HepG2 (cell line): ENCODE results near the gene USP1. TPM values are rescaled to one million over a fixed set of nuclear protein-coding genes. Genes with fewer than 3 reads are reported as not detected.

Experiments used
- CHD2 ChIP-seq: IDR thresholded peaks from 2 replicates; pipeline ENCODE4 v1.6.1; 2011; ENCODE audit warnings: low read depth, low read length, improper control_type of control experiment
- GRHL1 ChIP-seq: sonication (generic); formaldehyde crosslinking; conservative IDR thresholded peaks from 2 replicates; pipeline ENCODE4 v1.8.0; 2022; ENCODE audit warnings: missing genetic modification reagents
- PTBP1 ChIP-seq: fragments of 200-400 bp; formaldehyde crosslinking; IDR thresholded peaks from 2 replicates; pipeline ENCODE4 v1.6.1; 2018; ENCODE audit warnings: low read length, low read depth; ENCODE audit not compliant: poor library complexity, severe bottlenecking
- TGIF2 ChIP-seq: IDR thresholded peaks from 2 replicates; pipeline ENCODE4 v1.6.1; 2016; ENCODE audit warnings: control low read depth, missing compliant biosample characterization
- ZFP36L1 ChIP-seq: sonication (generic); formaldehyde crosslinking; IDR thresholded peaks from 2 replicates; pipeline ENCODE4 v1.8.0; 2022; ENCODE audit warnings: mild to moderate bottlenecking, missing genetic modification reagents, moderate library complexity
- ZNF160 ChIP-seq: sonication (generic); formaldehyde crosslinking; IDR thresholded peaks from 2 replicates; pipeline ENCODE4 v1.8.0; 2022; ENCODE audit warnings: mild to moderate bottlenecking, inconsistent platforms, missing genetic modification reagents
- ZNF335 ChIP-seq: sonication (generic); formaldehyde crosslinking; IDR thresholded peaks from 2 replicates; pipeline ENCODE4 v1.4.0; 2020; ENCODE audit warnings: missing genetic modification reagents
- ZNF350 ChIP-seq: sonication (generic); formaldehyde crosslinking; IDR thresholded peaks from 2 replicates; pipeline ENCODE4 v1.4.0; 2020; ENCODE audit warnings: mild to moderate bottlenecking, low read depth, missing genetic modification reagents, borderline replicate concordance
- ZNF572 ChIP-seq: sonication (generic); formaldehyde crosslinking; IDR thresholded peaks from 2 replicates; pipeline ENCODE4 v1.5.1; 2020; ENCODE audit warnings: mild to moderate bottlenecking, missing genetic modification reagents
- ZNF737 ChIP-seq: sonication (generic); formaldehyde crosslinking; IDR thresholded peaks from 2 replicates; pipeline ENCODE4 v1.5.0; 2020; ENCODE audit warnings: missing genetic modification reagents, mild to moderate bottlenecking, borderline replicate concordance
- ZNF766 ChIP-seq: sonication (generic); formaldehyde crosslinking; IDR thresholded peaks from 2 replicates; pipeline ENCODE4 v1.5.0; 2020; ENCODE audit warnings: missing genetic modification reagents, borderline replicate concordance
- ZNF772 ChIP-seq: sonication (generic); formaldehyde crosslinking; IDR thresholded peaks from 2 replicates; pipeline ENCODE4 v1.5.0; 2020; ENCODE audit warnings: mild to moderate bottlenecking, missing genetic modification reagents
- ZSCAN22 ChIP-seq: sonication (generic); formaldehyde crosslinking; IDR thresholded peaks from 2 replicates; pipeline ENCODE4 v1.4.0; 2020; ENCODE audit warnings: mild to moderate bottlenecking, missing genetic modification reagents
- polyA plus RNA-seq, 8 experiments: library from polyadenylated mRNA; depleted of rRNA in 3 of 8; stranded (reverse) in 7 of 8; unstranded in 1 of 8; fragments of >200 nt; fragmentation: Illumina TruSeq in 4 of 8; extraction: Trizol in 4 of 8; gene quantifications; 2 replicates each; pipeline versions ENCODE4 v1.2.1 to v1.2.3, GENCODE V29; 2011 to 2016; ENCODE audit warnings: low read depth in 4 of 8, missing spikeins in 1 of 8, mixed read lengths in 1 of 8; ENCODE audit not compliant: insufficient read depth in 1 of 8
- total RNA-seq, 5 experiments: library from RNA; depleted of rRNA; stranded (reverse); fragments of >200 nt; fragmentation: Illumina TruSeq; extraction: Trizol; gene quantifications; 2 replicates each; pipeline ENCODE4 v1.2.3, GENCODE V29; 2016; ENCODE audit warnings: low read depth in 1 of 5
- TF ChIP-seq, protein P1 (sequence below): sonication (generic); formaldehyde crosslinking; IDR thresholded peaks from 2 replicates; pipeline ENCODE4 v1.8.0; 2022; ENCODE audit warnings: missing genetic modification reagents, mild to moderate bottlenecking, moderate library complexity, borderline replicate concordance
- TF ChIP-seq, protein P2 (sequence below): sonication (generic); formaldehyde crosslinking; IDR thresholded peaks from 2 replicates; pipeline ENCODE4 v1.4.0; 2020; ENCODE audit warnings: missing genetic modification reagents
- TF ChIP-seq, protein P3 (sequence below): sonication (generic); formaldehyde crosslinking; IDR thresholded peaks from 2 replicates; pipeline ENCODE4 v1.4.0; 2020; ENCODE audit warnings: mild to moderate bottlenecking, missing genetic modification reagents

USP1 gene
- total and polyA plus RNA-seq, 2 of the 13 experiments (the other 11 are each of a cell fraction or from before 2014, with no cell fraction given): 9.0 to 64.6 TPM

DNA sequence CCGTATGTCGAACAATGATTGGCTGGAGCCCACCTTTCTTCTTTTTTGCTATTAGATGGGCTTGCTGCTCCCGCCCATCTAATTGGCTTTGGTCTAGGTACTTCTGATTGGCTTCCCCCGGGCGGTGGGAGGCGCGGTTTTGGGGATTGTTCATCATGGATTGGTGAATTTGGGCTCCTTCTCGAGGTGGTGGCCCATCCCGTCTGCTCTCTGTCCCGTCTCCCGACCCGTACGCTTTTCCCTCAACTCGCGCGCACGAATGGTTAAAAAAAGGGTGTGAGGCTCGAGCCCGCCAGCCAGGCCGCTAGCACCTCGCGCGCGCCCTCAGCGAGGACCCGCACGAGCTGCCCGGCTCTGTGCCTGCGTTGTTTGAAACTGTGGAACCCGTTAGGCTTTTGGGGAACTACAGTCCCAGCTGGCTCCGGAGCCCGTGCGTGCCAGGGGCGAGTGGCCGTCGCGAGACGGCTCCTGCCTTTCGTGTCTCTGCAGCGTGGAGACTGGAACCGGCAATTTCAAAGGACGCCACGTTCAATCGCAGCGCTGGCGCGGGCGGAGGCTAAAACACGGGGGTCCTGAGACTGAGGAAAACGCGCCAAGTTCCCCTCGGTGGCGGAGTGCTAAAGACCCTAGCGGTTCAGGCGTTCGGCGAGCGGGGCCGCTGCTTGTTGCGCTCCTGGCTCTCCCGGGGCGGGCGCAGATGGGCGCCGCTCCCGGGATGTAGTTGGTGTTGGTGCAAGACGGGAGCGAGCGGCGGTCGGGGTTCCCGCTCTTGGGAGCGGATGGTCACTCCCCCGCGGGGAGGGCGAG, at the start of gene USP1 (continued):
- TF ChIP-seq ZNF160 (CRISPR knock-in tag) (peak; percentile 12; the same call in 1 of the 2 replicates), ZNF335 (CRISPR knock-in tag) (peak; percentile 100), ZNF350 (CRISPR knock-in tag) (0 out of 2 replicates have a peak, but pooled peaks have one; percentile 14), ZNF572 (CRISPR knock-in tag) (peak; percentile 95; the same call in 1 of the 2 replicates), ZSCAN22 (CRISPR knock-in tag) (no peak), ZNF766 (peak; percentile 63; the same call in 1 of the 2 replicates), PTBP1 (no peak), ZFP36L1 (no peak), TGIF2 (CRISPR knock-in tag) (no peak), ZNF772 (CRISPR knock-in tag) (peak; percentile 73; the same call in 1 of the 2 replicates), ZNF737 (CRISPR knock-in tag) (no peak), CHD2 (0 out of 2 replicates have a peak, but pooled peaks have one; percentile 11), GRHL1 (no peak)
- TF ChIP-seq, protein P1, sequence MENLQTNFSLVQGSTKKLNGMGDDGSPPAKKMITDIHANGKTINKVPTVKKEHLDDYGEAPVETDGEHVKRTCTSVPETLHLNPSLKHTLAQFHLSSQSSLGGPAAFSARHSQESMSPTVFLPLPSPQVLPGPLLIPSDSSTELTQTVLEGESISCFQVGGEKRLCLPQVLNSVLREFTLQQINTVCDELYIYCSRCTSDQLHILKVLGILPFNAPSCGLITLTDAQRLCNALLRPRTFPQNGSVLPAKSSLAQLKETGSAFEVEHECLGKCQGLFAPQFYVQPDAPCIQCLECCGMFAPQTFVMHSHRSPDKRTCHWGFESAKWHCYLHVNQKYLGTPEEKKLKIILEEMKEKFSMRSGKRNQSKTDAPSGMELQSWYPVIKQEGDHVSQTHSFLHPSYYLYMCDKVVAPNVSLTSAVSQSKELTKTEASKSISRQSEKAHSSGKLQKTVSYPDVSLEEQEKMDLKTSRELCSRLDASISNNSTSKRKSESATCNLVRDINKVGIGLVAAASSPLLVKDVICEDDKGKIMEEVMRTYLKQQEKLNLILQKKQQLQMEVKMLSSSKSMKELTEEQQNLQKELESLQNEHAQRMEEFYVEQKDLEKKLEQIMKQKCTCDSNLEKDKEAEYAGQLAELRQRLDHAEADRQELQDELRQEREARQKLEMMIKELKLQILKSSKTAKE (CRISPR knock-in tag): no peak
- TF ChIP-seq, protein P2, sequence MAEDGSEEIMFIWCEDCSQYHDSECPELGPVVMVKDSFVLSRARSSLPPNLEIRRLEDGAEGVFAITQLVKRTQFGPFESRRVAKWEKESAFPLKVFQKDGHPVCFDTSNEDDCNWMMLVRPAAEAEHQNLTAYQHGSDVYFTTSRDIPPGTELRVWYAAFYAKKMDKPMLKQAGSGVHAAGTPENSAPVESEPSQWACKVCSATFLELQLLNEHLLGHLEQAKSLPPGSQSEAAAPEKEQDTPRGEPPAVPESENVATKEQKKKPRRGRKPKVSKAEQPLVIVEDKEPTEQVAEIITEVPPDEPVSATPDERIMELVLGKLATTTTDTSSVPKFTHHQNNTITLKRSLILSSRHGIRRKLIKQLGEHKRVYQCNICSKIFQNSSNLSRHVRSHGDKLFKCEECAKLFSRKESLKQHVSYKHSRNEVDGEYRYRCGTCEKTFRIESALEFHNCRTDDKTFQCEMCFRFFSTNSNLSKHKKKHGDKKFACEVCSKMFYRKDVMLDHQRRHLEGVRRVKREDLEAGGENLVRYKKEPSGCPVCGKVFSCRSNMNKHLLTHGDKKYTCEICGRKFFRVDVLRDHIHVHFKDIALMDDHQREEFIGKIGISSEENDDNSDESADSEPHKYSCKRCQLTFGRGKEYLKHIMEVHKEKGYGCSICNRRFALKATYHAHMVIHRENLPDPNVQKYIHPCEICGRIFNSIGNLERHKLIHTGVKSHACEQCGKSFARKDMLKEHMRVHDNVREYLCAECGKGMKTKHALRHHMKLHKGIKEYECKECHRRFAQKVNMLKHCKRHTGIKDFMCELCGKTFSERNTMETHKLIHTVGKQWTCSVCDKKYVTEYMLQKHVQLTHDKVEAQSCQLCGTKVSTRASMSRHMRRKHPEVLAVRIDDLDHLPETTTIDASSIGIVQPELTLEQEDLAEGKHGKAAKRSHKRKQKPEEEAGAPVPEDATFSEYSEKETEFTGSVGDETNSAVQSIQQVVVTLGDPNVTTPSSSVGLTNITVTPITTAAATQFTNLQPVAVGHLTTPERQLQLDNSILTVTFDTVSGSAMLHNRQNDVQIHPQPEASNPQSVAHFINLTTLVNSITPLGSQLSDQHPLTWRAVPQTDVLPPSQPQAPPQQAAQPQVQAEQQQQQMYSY (CRISPR knock-in tag): 0 out of 2 replicates have a peak, but pooled peaks have one; percentile 42
- TF ChIP-seq, protein P3, sequence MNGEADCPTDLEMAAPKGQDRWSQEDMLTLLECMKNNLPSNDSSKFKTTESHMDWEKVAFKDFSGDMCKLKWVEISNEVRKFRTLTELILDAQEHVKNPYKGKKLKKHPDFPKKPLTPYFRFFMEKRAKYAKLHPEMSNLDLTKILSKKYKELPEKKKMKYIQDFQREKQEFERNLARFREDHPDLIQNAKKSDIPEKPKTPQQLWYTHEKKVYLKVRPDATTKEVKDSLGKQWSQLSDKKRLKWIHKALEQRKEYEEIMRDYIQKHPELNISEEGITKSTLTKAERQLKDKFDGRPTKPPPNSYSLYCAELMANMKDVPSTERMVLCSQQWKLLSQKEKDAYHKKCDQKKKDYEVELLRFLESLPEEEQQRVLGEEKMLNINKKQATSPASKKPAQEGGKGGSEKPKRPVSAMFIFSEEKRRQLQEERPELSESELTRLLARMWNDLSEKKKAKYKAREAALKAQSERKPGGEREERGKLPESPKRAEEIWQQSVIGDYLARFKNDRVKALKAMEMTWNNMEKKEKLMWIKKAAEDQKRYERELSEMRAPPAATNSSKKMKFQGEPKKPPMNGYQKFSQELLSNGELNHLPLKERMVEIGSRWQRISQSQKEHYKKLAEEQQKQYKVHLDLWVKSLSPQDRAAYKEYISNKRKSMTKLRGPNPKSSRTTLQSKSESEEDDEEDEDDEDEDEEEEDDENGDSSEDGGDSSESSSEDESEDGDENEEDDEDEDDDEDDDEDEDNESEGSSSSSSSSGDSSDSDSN (CRISPR knock-in tag): peak; percentile 74
